Vein endothelial cell (primary cell): ENCODE data around the gene SYDE1. TPM values are rescaled to one million over a fixed set of nuclear protein-coding genes. Genes with fewer than 3 reads are reported as not detected.

Source experiments
- small RNA-seq: library from RNA; depleted of rRNA; stranded (forward); fragments of <200 nt; gene quantifications from one replicate; pipeline ENCODE3, GENCODE V24; 2012
- total RNA-seq: library from RNA; depleted of rRNA; stranded (reverse); fragments of >200 nt; gene quantifications from 2 replicates; pipeline ENCODE4 v1.2.3, GENCODE V29; 2012

The SYDE1 gene
- total RNA-seq = 24.4 and 25.8 TPM in 2 replicates

GRCh38 chr19:15107061-15108010 is at the start of gene SYDE1:
TSS of gene SYDE1 (plus strand) at chr19:15107401. CDS start at chr19:15107434, 33 bp downstream.

GRCh38 chr19:15081911-15082310 is 25.3 kb upstream of the SYDE1 start, which contains the start of gene OR1I1:
TSS of gene OR1I1 (plus strand) at chr19:15082211. CDS start at chr19:15087066, 4,855 bp downstream.

Small RNA genes lying within 50 kb of the gene (small RNA-seq; reads per million reads assigned to genes)
- not detected for gene RNU6-782P

Other genes with a start within 250 kb of the SYDE1 start
- gene OR7A17, start 221.3 kb upstream of the SYDE1 start, total RNA-seq = not detected in 2 replicates
- gene OR7C2, start 165.9 kb upstream of the SYDE1 start, total RNA-seq = not detected in 2 replicates
- gene SLC1A6, start 127.5 kb upstream of the SYDE1 start, total RNA-seq = not detected in 2 replicates
- not detected in 2 replicates for gene CASP14, start 57.9 kb upstream of the SYDE1 start, total RNA-seq
- gene OR1I1, start 25.2 kb upstream of the SYDE1 start, total RNA-seq = not detected in 2 replicates
- 1.9 and 2.0 TPM in 2 replicates for gene NOTCH3, start 93.6 kb downstream of the SYDE1 start, total RNA-seq
- 0.29 TPM in 1 of 2 replicates, not detected in the other for gene EPHX3, start 125.0 kb downstream of the SYDE1 start, total RNA-seq
- 26.1 and 30.4 TPM in 2 replicates for gene BRD4, start 225.1 kb downstream of the SYDE1 start, total RNA-seq